HG03457 (cell line): Measurements from ENCODE around the gene TUBA8.

Experiments
- ATAC-seq: cut with Tn5 transposase; IDR thresholded peaks from one replicate; pipeline ENCODE4 v1.9.1; 2021; ENCODE audit warnings: moderate number of reproducible peaks; ENCODE audit not compliant: unreplicated experiment

Gene TUBA8

GRCh38 chr22:18077087-18077638, 33.4 kb upstream of the TUBA8 start:
- peak; percentile 6 for ATAC-seq

- ATAC-seq: peak; percentile 78
Measured at GRCh38 chr22:18077639-18078328, 32.8 kb upstream of the TUBA8 start, which contains the start of gene PEX26. Gene PEX26 (plus strand): TSS chr22:18077990. CDS start chr22:18078377, 387 bp downstream.

- no peak for ATAC-seq
Measured at GRCh38 chr22:18078329-18079041, 32.1 kb upstream of the TUBA8 start.

- no peak for ATAC-seq
Measured at GRCh38 chr22:18079706-18080233, 30.8 kb upstream of the TUBA8 start.

- ATAC-seq: no peak
Measured at GRCh38 chr22:18081416-18081815, 29.2 kb upstream of the TUBA8 start.

GRCh38 chr22:18082467-18082866, 28.1 kb upstream of the TUBA8 start:
- ATAC-seq: no peak

GRCh38 chr22:18083406-18083805, 27.2 kb upstream of the TUBA8 start:
- ATAC-seq: no peak

- no peak for ATAC-seq
Measured at GRCh38 chr22:18085188-18085587, 25.4 kb upstream of the TUBA8 start.

GRCh38 chr22:18087350-18087855, 23.2 kb upstream of the TUBA8 start:
- no peak for ATAC-seq

- ATAC-seq: no peak
Measured at GRCh38 chr22:18088825-18089568, 21.6 kb upstream of the TUBA8 start.

GRCh38 chr22:18090286-18090685, 20.3 kb upstream of the TUBA8 start:
- ATAC-seq: no peak

- no peak for ATAC-seq
Measured at GRCh38 chr22:18091478-18091877, 19.1 kb upstream of the TUBA8 start.

- ATAC-seq: no peak
Measured at GRCh38 chr22:18091916-18092526, 18.6 kb upstream of the TUBA8 start.

- no peak for ATAC-seq
Measured at GRCh38 chr22:18093661-18094060, 16.9 kb upstream of the TUBA8 start.

GRCh38 chr22:18095101-18095805, 15.4 kb upstream of the TUBA8 start:
- no peak for ATAC-seq

GRCh38 chr22:18096823-18097222, 13.8 kb upstream of the TUBA8 start:
- ATAC-seq: no peak

- no peak for ATAC-seq
Measured at GRCh38 chr22:18100781-18101180, 9.8 kb upstream of the TUBA8 start.

- no peak for ATAC-seq
Measured at GRCh38 chr22:18101536-18101935, 9.1 kb upstream of the TUBA8 start.

- no peak for ATAC-seq
Measured at GRCh38 chr22:18103527-18104269, 6.9 kb upstream of the TUBA8 start.
